NCI-H1092 (cell line): Measurements from ENCODE around the gene NME5.

Source experiments
- DNase-seq: peaks from one replicate; lab custom pipeline; 2025; lab: John Stamatoyannopoulos, UW

The NME5 gene

DNA sequence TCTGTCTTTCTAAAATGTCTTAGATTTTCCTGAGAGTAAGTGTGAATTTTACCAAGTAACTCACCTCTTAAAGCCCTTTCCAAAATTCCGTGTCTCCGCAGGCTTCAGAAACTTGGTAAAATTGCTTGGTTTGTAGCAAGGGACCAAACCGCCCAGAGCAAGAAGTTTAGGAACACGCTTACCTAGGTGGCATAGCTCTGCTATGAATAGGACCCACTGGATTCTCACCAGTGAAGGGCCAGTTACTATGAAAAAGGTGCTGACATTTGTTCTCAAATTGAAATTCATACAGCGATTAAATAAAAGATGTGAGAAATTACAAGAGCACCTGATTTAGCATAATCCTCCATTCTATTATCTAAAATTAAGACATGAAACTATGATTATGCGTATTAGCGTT is 6.7 kb downstream of the NME5 start:
- no peak for DNase-seq

DNA sequence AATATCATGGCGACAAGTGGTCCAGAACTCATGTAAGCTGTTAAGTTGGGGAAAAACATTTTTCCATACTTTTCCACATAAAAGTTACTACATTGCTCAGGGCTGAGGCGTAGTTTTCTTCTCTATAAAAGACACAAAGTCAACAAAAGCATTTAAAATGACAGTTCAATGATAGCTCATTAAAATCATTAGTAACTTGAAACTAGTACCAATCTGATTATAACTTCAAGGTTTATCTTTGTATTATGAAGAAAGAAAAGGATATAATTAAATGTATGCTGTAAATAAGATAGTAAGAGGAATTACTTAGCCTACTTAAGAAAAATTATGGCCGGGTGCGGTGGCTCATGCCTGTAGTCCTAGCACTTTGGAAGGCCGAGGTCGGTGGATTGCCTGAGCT is 9.9 kb downstream of the NME5 start:
- no peak for DNase-seq

DNA sequence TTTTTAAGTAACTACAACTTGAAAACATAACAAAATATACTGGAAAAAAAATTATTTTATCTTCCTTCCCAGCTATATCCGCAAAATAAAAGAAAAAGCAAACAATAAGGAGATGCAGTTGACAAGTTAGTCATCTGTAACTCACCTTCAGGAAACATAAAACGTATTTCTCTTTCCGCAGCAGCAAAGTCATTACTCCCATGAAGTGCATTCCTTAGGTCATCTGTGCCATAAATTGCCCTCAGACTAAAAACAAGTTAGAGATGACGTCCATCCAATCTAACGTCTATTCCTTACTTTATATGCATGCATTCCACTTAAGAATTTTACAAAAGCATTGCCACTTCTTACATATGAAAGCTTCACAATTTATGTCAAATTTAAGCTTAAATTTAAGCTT is 10.9 kb downstream of the NME5 start:
- DNase-seq, result no peak

DNA sequence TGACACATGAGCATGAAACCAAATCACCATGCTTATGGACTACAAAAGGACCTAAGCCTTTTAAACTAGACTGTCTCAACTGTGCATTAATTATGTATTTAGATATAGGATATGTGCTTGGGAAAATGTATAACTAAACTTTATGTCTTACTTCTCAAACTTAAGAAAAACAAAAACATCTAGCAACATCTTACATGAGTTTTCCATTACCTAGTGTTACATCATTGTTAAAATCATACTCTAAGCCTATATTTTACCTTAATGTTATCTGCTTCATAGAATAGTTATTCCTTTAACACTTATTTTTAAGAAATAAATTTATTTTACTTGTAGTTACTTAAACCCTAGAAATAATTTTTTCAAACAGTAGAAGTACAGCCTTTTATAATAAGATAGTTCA is 24.0 kb downstream of the NME5 start:
- DNase-seq, result no peak

DNA sequence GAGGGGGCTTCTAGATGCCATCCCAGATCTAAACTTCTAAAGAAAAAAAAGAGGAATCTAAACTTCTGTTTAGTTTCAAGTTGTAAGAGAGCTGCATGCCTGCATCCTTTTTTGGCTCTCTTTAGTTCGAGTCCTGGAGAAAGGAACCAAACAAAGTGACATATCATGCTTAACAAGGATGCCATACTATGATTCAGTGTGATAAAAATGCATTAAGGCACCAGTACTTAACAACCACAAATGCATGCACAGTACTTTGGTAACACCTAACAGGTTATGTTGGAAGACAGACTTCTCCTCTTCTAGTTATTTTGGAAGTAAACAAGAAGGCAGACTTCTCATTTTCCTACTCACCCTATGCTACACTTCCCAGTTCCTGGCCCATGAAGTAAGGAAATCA is 27.3 kb downstream of the NME5 start:
- DNase-seq, result no peak

DNA sequence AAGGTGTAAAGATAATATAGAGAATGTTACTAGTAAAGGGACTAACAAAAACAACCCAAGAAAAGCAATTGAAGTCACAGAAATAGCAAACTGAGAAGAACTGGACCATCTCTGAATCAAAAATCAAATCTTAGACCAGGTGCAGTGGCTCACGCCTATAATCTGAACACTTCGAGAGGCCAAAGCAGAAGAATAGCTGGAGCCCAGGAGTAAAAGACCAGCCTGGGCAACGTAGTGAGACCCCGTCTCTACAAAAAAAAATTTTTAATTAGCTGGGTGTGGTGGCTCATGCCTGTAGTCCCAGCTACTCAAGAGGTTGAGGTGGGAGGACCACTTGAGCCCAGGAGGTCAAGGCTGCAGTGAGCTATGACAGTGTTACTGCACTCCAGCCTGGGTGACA is 28.0 kb downstream of the NME5 start:
- DNase-seq, result no peak

DNA sequence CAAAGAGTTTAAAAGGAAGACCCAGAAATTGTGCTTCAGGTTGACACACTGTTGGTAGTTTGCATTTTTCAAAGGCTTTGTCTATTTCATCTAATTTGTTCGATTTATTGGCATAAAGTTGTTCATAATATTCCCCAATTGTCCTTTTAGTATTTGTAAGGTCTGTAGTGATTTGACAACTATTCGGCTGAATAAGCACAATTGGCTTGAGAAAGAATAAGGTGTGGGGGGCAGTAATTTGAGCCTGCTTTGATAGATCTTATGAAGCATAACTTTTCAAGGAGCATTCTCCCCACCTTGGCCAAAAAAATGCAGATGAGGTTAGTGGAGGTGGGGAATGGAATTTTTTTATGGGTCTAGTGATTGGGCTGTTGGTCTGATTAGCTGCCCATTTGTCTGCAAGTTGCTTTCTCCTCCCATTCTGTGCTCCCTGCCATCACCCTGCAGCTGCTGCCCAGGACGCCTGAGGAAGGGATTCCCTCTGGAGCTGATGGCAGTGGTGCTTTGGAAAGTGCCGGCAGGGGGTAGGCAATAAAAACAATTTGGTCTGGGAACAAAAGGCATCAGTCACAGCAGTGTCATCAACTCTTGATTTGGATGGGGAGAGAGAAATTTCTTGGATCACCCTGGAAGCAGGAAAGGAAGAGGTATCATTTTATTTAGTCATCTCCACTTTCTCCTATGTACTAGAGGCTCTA is 28.8 kb downstream of the NME5 start:
- DNase-seq, result peak; percentile 7

DNA sequence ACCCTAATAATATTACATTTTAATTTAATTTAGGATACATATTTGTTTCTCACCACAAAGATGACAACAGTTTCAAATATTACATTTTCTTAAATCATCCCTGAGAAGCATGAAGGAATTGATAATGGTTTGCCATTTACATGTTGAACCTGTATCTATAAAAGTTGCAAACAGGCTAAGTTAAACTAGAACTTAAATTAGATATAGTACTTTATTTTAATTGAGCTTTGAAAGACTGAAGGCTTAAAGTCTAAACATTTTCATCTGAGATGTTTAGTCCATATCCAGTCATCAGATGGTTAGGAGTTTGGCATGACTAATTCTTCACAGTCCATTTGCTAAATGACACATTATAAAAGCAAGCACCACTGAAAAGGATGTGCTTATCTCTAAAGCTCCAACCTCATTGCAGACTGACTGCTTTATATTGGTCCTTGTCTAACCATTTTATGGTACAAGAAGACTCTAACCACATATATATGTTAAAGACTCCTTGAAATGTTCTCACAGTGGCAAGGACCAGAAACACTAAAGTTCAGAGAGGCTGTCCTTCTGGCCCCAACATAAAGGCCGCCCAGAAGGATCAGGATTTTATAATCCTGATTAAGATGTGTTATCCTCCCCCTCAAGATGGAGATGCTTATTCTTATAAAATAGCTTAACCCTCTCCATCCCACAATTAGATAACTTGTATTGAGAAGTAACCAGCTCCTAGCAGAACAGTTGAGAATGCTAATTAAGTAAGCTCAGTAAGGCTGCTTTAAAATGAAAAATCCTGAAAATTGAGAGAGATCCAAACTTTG is 29.6 kb downstream of the NME5 start:
- no peak for DNase-seq

DNA sequence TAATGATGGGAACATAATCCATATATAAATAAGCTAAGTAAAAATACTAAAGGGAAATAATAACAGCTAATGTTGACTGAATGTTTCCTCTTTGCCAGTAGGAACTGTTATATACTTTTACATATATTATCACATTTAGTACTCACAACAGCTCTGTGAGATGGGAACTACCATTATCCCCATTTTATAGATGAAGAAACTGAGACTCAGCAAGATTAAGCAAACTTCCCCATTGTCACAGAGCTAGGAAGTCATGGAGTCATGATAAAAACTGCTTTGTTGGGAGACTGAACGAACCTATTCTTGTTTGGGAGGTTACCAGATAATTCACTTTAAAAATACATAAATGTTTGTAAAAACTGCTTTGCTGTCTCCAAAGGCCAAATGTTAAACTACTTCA is 32.0 kb downstream of the NME5 start:
- DNase-seq, result no peak

DNA sequence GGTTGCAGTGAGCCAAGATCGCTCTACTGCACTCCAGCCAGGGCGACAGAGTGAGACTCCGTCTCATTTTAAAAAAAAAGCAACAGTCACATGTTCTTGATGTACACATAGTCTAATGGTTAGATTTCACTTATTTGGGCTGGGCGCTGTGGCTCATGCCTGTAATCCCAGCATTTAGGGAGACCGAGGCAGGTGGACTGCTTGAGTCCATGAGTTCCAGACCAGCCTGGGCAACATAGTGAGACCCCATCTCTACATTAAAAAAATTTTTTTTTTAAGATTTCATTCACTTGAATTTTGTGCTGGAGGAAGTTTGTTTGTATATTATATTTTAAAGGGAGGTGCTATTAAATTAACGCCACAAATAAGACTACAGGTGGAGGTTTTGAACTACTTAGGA is 33.5 kb downstream of the NME5 start:
- no peak for DNase-seq

DNA sequence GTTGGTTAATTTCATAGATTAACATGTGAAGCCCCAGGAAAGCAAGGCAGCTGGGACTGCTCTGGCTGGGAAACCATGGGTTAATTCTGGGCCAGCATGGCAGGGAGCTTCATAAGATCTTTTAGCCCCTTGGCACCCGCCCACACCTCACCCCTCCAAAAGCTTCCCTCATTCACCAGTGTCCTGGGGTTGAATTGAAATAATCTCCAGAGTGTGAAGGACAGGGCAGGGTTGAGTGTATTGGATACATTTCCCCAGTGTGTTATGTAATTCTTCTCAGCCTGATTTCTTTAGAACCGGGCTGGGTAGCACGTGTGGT is 36.0 kb downstream of the NME5 start:
- no peak for DNase-seq

DNA sequence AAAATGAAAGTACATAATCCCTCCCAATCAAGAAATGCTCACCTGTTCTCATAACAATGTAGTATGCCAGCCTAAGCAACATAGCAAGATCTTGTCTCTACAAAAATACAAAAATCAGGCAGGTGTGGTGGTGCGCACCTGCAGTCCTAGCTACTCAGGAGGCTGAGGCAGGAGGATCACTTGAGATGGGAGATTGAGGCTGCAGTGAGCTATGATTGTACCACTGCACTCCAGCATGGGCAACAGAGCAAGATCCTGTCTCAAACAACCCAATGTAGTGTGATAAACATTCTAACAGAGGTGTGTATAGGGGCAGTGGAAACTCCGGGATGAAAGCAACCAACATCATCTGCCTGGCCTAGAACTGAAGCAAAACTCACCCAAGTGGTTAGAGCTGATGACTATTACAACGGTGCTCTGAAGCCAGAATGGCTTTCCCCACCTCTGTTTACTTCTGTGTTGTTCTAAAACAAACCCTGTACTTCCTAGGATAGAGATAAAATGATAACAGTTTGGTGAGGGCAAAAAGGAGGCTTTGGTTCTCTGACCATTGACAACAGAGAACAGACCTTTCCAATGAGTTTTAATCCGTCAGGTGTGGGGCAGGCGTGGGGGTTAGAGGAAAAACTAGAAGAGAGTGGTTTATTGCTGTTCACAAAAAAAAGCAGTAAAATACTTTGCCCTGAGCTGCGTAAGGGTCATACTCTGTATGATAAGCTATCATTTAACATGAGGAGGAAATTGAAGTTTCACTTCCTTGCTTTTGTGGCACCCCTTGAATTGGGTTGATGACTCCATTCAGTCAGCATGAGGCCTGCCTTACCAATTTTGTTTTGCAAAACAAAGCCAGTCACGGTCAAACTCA is 36.5 kb downstream of the NME5 start:
- DNase-seq, result no peak

DNA sequence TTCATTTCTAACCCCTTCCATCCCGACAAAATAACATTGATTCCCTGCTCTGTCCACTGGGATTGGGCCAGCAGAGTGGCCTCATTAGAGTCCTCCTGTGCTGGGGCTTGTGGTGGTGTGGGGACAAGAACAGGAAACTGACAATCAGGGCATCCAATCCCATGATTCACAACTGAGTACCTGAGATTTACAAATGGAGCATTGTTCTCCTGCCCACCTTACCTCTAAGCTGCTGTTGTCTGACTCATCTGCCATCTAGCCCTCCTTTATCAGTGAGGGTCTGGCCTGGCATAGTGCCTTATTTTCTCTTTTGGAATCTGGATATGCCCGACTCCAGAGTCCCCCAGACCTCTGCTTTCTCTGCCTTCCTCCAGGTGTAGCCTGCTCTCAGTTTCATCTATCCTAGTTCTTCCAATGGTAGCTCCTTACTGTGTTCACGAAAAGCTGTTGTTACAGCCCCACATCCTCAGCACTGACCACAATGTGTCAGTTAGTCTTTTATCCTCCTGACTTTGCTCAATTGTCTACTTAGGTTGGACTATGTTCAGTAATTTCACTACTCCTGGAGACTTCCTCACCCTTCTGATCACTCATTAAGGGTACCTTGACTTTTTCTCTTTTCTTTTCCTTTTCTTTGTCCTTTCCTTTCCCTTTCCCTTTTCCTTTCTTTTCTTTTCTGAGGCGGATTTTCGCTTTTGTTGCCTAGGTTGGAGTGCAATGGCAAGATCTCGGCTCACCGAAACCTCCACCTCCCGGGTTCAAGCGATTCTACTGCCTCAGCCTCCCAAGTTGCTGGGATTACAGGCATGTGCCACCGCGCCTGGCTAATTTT is 42.0 kb downstream of the NME5 start:
- DNase-seq, result no peak

DNA sequence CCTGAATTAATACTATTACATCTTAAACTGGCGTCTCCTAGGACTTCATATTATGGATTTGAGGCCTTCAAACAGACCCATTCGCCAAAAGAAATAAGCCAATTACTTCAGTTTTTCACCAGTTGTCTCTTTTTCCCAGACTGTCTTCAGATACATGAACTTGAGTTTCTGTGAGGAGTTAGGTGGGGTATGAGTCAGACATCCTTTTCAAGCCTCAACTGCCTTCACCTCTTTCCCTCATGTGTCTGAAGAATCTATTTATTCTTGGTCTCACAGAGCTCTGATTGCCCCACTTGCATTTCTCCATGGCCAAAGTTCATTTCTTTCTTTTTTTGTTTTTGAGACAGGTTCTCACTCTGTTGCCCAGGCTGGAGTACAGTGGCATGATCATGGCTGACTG is 42.9 kb downstream of the NME5 start:
- DNase-seq, result no peak

DNA sequence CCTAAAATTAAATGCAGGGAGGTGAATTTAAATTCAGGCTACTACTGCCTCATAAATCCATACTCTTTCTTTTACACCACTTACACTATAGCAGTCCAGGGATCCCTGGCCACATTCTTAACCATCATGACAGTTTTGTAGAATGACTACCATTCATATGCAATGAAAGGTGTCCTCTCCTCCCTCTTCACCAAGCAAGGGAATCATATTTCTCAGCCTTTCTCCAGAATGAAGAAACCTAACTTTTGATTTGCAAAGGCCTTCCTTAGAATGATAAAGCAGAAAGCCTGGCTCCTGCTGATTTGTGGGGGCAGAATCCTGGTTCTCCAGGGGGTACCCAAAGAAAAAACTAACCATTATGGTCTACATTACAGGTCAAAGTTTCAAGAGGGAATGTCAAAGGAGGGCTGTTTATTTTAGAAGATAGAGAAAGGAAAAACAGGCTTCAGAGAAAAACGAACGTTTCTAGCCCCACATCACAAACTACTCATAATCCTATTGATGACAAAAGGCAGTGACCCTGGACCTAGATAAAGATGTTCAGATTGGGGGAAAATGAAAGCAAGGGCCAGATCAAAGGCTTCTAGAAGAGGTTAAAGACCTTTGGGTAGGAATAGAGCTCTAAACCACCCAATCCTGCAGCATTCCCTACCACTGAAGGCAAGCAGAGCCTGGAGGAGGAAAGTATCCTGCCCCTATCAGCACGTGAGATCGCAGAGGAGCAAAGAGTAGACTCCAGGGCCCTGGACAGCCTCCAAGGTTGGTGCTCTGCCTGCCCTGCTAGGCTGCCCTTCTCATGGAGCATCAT is 43.9 kb downstream of the NME5 start:
- no peak for DNase-seq

DNA sequence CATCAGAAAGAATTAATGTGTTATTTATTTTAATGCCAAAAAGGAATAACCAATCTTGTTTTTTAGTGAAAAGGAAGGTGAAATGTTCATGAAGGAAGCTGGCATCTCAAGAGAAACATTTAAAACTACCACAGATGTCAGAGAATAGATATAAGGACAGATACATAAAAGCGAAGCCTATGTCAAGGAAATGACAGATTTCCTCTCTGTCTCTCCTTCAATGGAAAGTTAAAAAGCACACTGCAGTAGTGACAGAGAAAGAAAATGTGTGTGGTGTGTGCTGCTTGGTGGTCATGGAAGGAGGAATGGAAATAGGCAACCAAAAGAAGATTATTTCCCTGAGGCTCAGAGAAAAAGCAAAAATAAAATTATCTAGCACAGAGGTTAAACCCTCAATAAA is 46.2 kb downstream of the NME5 start:
- no peak for DNase-seq

DNA sequence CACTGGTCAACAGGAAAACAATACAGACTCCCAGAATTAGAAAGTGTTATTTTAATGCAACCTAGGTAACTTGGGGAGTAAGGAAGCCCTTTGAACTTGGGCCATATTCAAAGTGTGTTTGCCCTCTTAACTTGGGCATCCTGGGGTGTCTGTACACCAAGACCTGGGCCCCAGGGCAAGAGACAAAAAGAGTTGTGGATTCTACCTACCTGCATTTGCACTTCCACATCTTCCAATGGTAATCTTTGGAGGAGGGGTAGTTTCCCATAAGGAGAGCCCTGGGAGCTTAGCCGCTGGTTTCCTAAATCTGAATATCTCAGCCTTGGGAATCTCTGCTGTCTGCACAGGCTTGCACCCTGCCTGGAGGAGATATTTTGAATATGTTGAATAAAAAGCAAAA is 46.9 kb downstream of the NME5 start:
- no peak for DNase-seq

DNA sequence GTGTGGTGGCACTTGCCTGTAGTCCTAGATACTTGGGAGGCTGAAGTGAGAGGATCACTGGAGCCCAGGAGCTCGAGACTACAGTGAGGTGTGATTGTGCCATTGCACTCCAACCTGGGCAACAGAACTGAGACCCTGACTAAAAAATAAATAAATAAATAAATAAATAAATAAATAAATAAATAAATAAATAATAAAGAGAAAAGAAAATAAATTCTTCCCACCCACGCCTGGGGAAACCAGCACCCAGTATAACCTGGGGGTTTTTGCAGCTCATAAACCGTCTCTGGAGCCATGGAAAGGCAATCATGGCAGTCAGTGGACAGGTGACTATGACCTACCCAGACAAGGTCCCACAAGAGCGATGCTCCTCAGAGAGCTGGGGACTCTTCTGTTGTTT is 47.5 kb downstream of the NME5 start:
- DNase-seq, result no peak

DNA sequence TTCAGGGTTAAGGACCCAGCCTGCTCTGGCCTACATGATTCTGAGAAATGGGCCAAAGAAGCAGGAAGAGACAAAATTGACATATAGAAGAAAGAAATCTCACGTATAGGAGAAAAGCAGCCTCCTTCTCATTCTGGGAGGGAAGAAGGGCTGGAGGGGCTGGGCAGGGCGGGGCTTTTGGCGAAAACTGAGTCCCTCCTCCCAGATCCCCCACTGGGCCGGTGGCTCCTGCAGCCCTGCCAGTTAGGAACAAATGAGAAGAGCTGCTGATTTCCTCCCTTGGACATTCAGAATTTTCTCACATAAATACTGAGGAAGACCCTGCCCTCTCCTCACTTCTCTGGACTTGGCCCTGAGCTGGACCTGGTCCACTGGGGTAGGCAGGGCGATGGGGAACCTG is 55.5 kb downstream of the NME5 start, which contains the start of gene WNT8A:
TSS of gene WNT8A (plus strand) at position 332 of the 400 bp plus-strand sequence. CDS start 95 bp downstream, outside the sequence.
- DNase-seq, result no peak

DNA sequence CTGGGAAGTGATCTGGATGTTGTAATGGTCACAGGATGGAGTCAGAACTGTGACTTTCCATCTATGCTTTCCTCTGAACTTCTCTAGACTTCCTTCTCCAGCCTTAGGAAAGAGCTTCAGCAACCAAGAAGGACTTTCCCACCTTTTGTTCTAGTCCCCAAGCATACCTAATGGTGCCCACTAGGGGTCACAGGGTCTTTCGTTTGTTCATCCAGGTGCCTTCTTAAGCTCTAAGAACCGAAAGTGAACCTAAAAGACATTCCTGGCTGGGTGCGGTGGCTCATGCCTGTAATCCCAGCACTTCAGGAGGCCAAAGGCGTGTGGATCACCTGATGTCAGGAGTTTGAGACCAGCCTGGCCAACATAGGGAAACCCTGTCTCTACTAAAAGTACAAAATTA is 57.2 kb downstream of the NME5 start:
- no peak for DNase-seq

DNA sequence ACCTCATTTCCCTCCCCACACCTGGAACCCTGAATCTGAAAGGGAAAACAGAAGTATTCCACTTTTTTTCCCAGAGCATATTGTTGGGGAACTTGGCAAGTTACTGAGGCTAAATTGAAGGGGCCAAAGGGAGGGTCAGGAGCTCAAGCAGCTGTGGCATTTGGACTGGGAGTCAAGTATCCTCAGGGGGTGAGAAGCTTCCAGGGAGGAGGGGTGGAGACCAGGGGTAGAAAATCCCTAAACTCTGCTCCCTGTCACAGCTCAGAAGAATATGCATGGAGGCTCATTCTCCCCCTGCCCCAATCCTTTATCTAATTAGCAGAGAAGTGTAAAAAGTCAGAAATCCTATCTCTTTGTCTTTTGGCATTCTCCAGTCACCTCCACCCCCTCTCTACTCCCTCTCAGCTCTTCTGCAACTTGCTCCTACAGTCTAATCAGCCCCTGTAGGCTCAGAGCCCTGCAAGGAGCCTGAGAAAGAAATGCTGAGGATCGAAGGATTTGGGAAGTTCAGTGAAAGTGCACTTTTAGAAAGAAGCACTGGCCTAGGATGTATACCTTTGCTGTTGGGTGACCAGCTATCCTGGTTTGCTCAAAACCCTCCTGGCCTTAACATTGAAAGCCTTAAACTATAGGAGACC is 61.1 kb downstream of the NME5 start:
- DNase-seq, result no peak
